Measurements from ENCODE around the gene ST3GAL6. TPM values are rescaled to one million over a fixed set of nuclear protein-coding genes. Genes with fewer than 3 reads are reported as not detected.

Gene ST3GAL6
- total and polyA plus RNA-seq, 2 of the 4 experiments (the other 2 are of a cell fraction), result 0.36 to 0.99 TPM

DNA sequence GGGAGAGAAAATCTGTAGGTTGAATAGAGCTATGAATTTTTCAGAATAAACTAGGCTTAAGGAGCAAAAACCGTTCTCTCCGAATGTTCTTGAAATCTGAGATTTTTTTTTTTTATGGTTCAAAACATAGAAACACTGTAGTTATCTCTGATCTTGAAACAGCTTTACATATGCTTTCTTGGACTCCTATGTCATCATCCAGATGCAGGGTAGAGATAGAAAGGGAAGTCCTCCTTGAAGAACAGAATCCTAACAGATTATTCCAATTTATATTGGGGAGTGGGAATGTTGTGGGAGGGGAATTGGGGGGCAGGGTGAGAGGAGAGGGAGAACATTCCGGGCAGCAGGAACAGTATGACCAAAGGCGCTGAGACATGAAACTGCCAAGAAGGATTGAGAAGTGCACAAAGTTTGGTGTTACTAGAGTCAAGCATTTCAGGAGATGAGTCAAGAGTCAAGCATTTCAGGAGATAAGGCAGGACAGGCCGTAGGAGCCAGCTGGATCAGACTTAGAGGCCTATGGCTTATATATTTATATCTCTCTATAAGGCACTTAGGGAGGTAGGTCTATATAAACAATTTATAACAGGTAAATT is 21.9 kb upstream of the ST3GAL6 start:
- Histone ChIP-seq H3K56ac (ENCODE audit: extremely low read depth, insufficient read depth, low read length) (no peak overlapping the region), H2AFZ (replicated peaks; ENCODE audit: low read length, poor library complexity) (no peak overlapping the region), H3K4me2 (ENCODE audit: low read depth, low read length) (no peak overlapping the region), H2AK5ac (ENCODE audit: low read depth, low read length) (no peak overlapping the region), H2BK20ac (ENCODE audit: low read depth, low read length) (no peak overlapping the region), H2BK120ac (ENCODE audit: low read depth, low read length) (no peak overlapping the region), H3K79me1 (ENCODE audit: low read depth in 1 of 2, low read length in 2 of 2) (no peaks in the 10 kb centered on the region), H3K4me3 (ENCODE audit: insufficient read depth, low read depth, low read length) (no peak overlapping the region), H3K23ac (ENCODE audit: low read depth, low read length) (no peak overlapping the region), H3K9me3 (ENCODE audit: control insufficient read depth, insufficient read depth, low read length) (no peaks in the 10 kb centered on the region), H3K27ac (ENCODE audit: insufficient read depth, low read length) (no peak overlapping the region), H2BK5ac (ENCODE audit: low read depth, low read length, poor library complexity, severe bottlenecking) (no peak overlapping the region), H3K14ac (replicated peaks; ENCODE audit: low read depth, low read length) (no peak overlapping the region), H2AK9ac (replicated peaks; ENCODE audit: low read depth, low read length, poor library complexity) (no peak overlapping the region), H3K9ac (ENCODE audit: low read depth, low read length) (no peak overlapping the region), H4K20me1 (ENCODE audit: insufficient read depth, low read length) (no peaks in the 10 kb centered on the region), H3K27me3 (ENCODE audit: control insufficient read depth, insufficient read depth, low read length) (no peaks in the 10 kb centered on the region), H4K5ac (ENCODE audit: low read depth, low read length) (no peak overlapping the region), H3K9me1 (ENCODE audit: insufficient read depth, low read length) (no peaks in the 10 kb centered on the region; the same call in 1 of the 2 replicates), H4K91ac (ENCODE audit: insufficient read depth, low read depth, low read length) (no peak overlapping the region), H3K4me1 (ENCODE audit: control insufficient read depth, insufficient read depth, low read length) (no peaks in the 10 kb centered on the region), H3K36me3 (ENCODE audit: control insufficient read depth, insufficient read depth, low read length) (no peaks in the 10 kb centered on the region), H3K4ac (ENCODE audit: low read depth, low read length) (no peak overlapping the region), H3K18ac (ENCODE audit: low read depth, low read length) (no peak overlapping the region), H4K8ac (ENCODE audit: low read depth in 2 of 2, low read length in 2 of 2) (no peak overlapping the region), H2BK15ac (ENCODE audit: low read depth, low read length) (no peak overlapping the region)
- dilution Hi-C loops (cut with HindIII; ENCODE audit: low sequenced_read_pairs, unreplicated experiment), result no loop called here
- intact Hi-C loops (cut with micrococcal nuclease), result no loop called here
- POLR2A ChIA-PET (ENCODE audit: unreplicated experiment), result no interaction called here
- DNase-seq, result peak; percentile 70
- in situ Hi-C loops (cut with MboI; ENCODE audit: low sequenced_read_pairs), result no loop called here
- CTCF ChIA-PET, result interaction anchor here (0.6 to 0.7 kb wide), 2 partner anchors 26 to 72 kb away, joined by 3 to 5 read pairs; no protein-coding TSS in a partner anchor
- 36% methylated on average over 2 of the region's 5 CpGs; no CpG with 5 or more reads in 1 of the 2 experiments for WGBS, 2 experiments (ENCODE audit: extremely low coverage in 2 of 2, insufficient read length in 1 of 2)
- TF ChIP-seq RFX5 (IDR thresholded peaks at IDR 0.05; ENCODE audit: low read depth, low read length) (no peak), POLR2A (IDR thresholded peaks at IDR 0.05; ENCODE audit: low read depth, low read length) (no peak), USF2 (IDR thresholded peaks at IDR 0.05; ENCODE audit: low read depth, low read length) (no peak), NFE2L2 (IDR thresholded peaks at IDR 0.05; ENCODE audit: low read depth, low read length) (no peak), BHLHE40 (IDR thresholded peaks at IDR 0.05; ENCODE audit: low read depth, low read length) (no peak), RCOR1 (IDR thresholded peaks at IDR 0.05; ENCODE audit: insufficient replicate concordance, low read length) (no peak)
- TF ChIP-seq, protein P1, sequence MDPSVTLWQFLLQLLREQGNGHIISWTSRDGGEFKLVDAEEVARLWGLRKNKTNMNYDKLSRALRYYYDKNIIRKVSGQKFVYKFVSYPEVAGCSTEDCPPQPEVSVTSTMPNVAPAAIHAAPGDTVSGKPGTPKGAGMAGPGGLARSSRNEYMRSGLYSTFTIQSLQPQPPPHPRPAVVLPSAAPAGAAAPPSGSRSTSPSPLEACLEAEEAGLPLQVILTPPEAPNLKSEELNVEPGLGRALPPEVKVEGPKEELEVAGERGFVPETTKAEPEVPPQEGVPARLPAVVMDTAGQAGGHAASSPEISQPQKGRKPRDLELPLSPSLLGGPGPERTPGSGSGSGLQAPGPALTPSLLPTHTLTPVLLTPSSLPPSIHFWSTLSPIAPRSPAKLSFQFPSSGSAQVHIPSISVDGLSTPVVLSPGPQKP (IDR thresholded peaks at IDR 0.05; ENCODE audit: borderline replicate concordance, low read depth, low read length), result no peak
- no TSS peak for BruUV-seq (replicated peaks)
- peak; percentile 66 for ATAC-seq (ENCODE audit: low read depth)

All from IMR-90 (cell line).